ENCODE data around the gene CFAP74.

DNA sequence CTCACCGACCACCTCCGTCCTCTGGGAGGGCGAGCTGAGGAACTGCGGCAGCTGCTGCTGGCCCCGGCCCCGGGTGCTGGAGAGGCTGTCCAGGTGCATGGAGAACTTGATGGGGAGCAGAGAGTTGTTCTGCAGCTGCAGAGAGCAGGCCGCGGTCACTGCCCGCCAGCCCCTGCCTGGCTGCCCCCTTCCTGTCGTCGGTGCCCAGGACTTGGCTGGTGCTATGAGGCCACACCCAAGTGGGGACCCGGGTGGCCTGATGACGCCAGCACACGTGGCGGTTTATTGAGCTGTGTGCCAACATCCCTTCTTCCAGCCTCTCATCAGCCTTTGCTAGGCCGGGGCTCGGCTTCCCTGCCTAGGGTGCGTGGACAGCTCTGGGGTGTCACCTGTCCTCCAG lies 79.2 kb downstream of the CFAP74 start:
- TF ChIP-seq, protein P1, sequence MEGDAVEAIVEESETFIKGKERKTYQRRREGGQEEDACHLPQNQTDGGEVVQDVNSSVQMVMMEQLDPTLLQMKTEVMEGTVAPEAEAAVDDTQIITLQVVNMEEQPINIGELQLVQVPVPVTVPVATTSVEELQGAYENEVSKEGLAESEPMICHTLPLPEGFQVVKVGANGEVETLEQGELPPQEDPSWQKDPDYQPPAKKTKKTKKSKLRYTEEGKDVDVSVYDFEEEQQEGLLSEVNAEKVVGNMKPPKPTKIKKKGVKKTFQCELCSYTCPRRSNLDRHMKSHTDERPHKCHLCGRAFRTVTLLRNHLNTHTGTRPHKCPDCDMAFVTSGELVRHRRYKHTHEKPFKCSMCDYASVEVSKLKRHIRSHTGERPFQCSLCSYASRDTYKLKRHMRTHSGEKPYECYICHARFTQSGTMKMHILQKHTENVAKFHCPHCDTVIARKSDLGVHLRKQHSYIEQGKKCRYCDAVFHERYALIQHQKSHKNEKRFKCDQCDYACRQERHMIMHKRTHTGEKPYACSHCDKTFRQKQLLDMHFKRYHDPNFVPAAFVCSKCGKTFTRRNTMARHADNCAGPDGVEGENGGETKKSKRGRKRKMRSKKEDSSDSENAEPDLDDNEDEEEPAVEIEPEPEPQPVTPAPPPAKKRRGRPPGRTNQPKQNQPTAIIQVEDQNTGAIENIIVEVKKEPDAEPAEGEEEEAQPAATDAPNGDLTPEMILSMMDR (IDR thresholded peaks at IDR 0.05): no peak
- no peak for TF ChIP-seq POLR2A (IDR thresholded peaks at IDR 0.05)
